ENCODE measurements around the gene SUMO4. TPM values are rescaled to one million over a fixed set of nuclear protein-coding genes. Genes with fewer than 3 reads are reported as not detected.

Gene SUMO4
- total RNA-seq, 1 donor from 2014 or later: 4.2 TPM

- Mint-ChIP-seq H3K4me1 (peaks cover 17% of the 10 kb centered on the region), H3K27ac (no peak overlapping the region), H3K27me3 (ENCODE audit: low read depth) (no peaks in the 10 kb centered on the region), H3K4me3 (no peak overlapping the region), H3K36me3 (peaks cover 39% of the 10 kb centered on the region), H3K9me3 (peaks cover 11% of the 10 kb centered on the region)
- TF ChIP-seq, protein P1, sequence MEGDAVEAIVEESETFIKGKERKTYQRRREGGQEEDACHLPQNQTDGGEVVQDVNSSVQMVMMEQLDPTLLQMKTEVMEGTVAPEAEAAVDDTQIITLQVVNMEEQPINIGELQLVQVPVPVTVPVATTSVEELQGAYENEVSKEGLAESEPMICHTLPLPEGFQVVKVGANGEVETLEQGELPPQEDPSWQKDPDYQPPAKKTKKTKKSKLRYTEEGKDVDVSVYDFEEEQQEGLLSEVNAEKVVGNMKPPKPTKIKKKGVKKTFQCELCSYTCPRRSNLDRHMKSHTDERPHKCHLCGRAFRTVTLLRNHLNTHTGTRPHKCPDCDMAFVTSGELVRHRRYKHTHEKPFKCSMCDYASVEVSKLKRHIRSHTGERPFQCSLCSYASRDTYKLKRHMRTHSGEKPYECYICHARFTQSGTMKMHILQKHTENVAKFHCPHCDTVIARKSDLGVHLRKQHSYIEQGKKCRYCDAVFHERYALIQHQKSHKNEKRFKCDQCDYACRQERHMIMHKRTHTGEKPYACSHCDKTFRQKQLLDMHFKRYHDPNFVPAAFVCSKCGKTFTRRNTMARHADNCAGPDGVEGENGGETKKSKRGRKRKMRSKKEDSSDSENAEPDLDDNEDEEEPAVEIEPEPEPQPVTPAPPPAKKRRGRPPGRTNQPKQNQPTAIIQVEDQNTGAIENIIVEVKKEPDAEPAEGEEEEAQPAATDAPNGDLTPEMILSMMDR (IDR thresholded peaks at IDR 0.05; ENCODE audit: unreplicated experiment): no peak
- no peak for DNase-seq (ENCODE audit: low spot score in 2 of 2, unreplicated experiment in 2 of 2)
Measured at GRCh38 chr6:149379977-149380376, 20.1 kb upstream of the SUMO4 start.

GRCh38 chr6:149380523-149380922, 19.5 kb upstream of the SUMO4 start:
- no peaks in the 10 kb centered on the region for H3K27me3 Mint-ChIP-seq (ENCODE audit: low read depth)

DNA sequence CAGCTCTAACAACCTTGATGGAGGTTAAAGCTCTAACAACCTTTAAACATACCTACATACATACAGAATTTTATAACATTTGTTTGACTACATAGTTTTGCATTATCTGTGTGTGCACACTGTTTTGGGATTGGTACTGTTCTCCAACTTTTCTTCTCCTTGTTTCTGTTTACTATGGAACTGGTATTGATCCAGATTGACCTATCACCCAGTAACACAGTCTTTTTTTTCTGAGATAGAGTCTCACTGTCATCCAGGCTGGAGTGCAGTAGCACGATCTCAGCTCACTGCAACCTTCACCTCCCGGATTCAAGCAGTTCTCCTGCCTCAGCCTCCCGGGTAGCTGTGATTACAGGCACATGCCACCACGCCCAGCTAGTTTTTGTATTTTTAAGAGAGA, 16.7 kb upstream of the SUMO4 start:
- no peak overlapping the region for H3K4me3 Mint-ChIP-seq
- peaks cover 42% of the 10 kb centered on the region for H3K36me3 Mint-ChIP-seq
- no peaks in the 10 kb centered on the region for H3K27me3 Mint-ChIP-seq (ENCODE audit: low read depth)
- H3K4me1 Mint-ChIP-seq: peaks cover 12% of the 10 kb centered on the region
- TF ChIP-seq, protein P1 (IDR thresholded peaks at IDR 0.05; ENCODE audit: unreplicated experiment): no peak
- peak overlapping the region; percentile 6 for H3K27ac Mint-ChIP-seq
- peaks cover 11% of the 10 kb centered on the region for H3K9me3 Mint-ChIP-seq
- DNase-seq (ENCODE audit: low spot score in 2 of 2, unreplicated experiment in 2 of 2): no peak

More at GRCh38 chr6:149380523-149380922, 19.5 kb upstream of the SUMO4 start:
- TF ChIP-seq, protein P1 (IDR thresholded peaks at IDR 0.05; ENCODE audit: unreplicated experiment): no peak
- Mint-ChIP-seq H3K4me3 (no peak overlapping the region), H3K9me3 (peaks cover 11% of the 10 kb centered on the region), H3K4me1 (peaks cover 13% of the 10 kb centered on the region), H3K36me3 (peaks cover 39% of the 10 kb centered on the region), H3K27ac (no peak overlapping the region)
- DNase-seq (ENCODE audit: low spot score in 2 of 2, unreplicated experiment in 2 of 2): no peak

DNA sequence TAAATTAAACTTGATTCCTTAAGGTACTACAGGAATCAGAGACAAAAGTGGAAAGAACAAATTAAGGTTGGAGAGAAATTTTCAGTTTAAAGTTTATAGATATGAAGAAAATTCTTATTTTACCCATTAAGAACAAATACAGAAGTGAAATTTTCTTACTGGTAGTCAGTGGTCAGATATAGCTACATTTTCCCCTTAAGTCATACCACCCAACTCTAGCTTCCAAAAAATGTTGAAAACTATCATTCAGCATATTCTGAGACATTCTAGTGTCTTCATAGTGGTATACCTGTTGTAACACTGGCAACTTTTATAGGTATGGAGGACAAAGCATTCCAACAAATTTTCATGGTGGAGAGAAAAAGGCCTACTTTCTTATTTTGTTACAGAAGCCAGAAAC, 15.6 kb upstream of the SUMO4 start:
- Mint-ChIP-seq H3K4me3 (no peak overlapping the region), H3K27ac (peak overlapping the region; percentile 51), H3K4me1 (peaks cover 12% of the 10 kb centered on the region), H3K27me3 (ENCODE audit: low read depth) (no peaks in the 10 kb centered on the region), H3K36me3 (peaks cover 32% of the 10 kb centered on the region), H3K9me3 (peaks cover 5% of the 10 kb centered on the region)
- DNase-seq (ENCODE audit: low spot score in 2 of 2, unreplicated experiment in 2 of 2): no peak
- TF ChIP-seq, protein P1 (IDR thresholded peaks at IDR 0.05; ENCODE audit: unreplicated experiment): no peak

DNA sequence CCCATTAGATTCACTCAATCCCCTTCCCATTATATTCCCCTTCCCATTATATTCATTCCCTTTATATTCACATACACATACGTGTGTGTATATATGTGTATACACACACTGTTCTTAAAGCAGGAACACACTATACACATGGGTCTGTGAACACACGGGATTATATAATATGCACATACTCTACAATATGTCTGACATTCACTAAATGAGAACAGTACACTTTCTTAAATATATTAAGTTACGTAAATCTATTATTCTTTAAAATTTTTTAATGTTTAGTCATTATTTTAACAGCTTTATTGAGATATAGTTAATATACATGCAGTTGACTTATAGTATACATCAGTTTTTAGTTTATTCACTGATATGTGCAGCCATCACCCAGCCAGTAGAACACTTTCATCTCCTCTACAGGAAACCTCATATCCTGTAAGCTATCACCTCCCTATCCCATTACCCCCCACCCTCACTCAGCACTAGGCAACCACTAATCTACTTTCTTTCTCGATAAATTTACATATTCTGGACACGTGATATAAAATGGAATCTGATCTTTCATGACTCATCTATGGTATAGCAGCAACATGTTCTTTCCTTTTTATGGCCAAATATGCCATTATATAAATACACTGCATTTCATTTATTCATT, 13.9 kb upstream of the SUMO4 start:
- DNase-seq (ENCODE audit: low spot score in 2 of 2, unreplicated experiment in 2 of 2): no peak
- peaks cover 33% of the 10 kb centered on the region for H3K36me3 Mint-ChIP-seq
- H3K4me3 Mint-ChIP-seq: no peak overlapping the region
- H3K9me3 Mint-ChIP-seq: peaks cover 9% of the 10 kb centered on the region
- no peak overlapping the region for H3K27ac Mint-ChIP-seq
- H3K4me1 Mint-ChIP-seq: peaks cover 12% of the 10 kb centered on the region
- H3K27me3 Mint-ChIP-seq (ENCODE audit: low read depth): no peaks in the 10 kb centered on the region
- TF ChIP-seq, protein P1 (IDR thresholded peaks at IDR 0.05; ENCODE audit: unreplicated experiment): no peak

All from mesothelial cell of epicardium (in vitro differentiated cells).